GM12872 (cell line): ENCODE results near the gene SH3RF1.

Experiments
- CTCF ChIP-seq: IDR thresholded peaks from 3 replicates; pipeline ENCODE4 v1.5.1; 2011; ENCODE audit warnings: low read depth, mild to moderate bottlenecking, low read length, moderate library complexity; ENCODE audit not compliant: insufficient read depth

The SH3RF1 gene

GRCh38 chr4:169100670-169101101 is 170.1 kb downstream of the SH3RF1 start:
- TF ChIP-seq CTCF, result no peak

GRCh38 chr4:169099771-169100180 is 171.0 kb downstream of the SH3RF1 start:
- TF ChIP-seq CTCF, result no peak

GRCh38 chr4:169098969-169099690 is 171.6 kb downstream of the SH3RF1 start:
- TF ChIP-seq CTCF, result no peak

GRCh38 chr4:169098532-169098931 is 172.2 kb downstream of the SH3RF1 start:
- no peak for TF ChIP-seq CTCF

- no peak for TF ChIP-seq CTCF
These were observed 172.7 kb downstream of the SH3RF1 start for GRCh38 chr4:169098054-169098497.

- no peak for TF ChIP-seq CTCF
These were observed 174.5 kb downstream of the SH3RF1 start for GRCh38 chr4:169096221-169096620.

- no peak for TF ChIP-seq CTCF
These were observed 176.0 kb downstream of the SH3RF1 start for GRCh38 chr4:169094656-169095231.
